K562 (cell line): ENCODE data around the gene SH3BP5. TPM values are rescaled to one million over a fixed set of nuclear protein-coding genes. Genes with fewer than 3 reads are reported as not detected.

Experiments
- AFF4 ChIP-seq: sonication (generic); formaldehyde crosslinking; IDR thresholded peaks from 2 replicates; pipeline ENCODE4 v1.8.0; 2023; ENCODE audit warnings: mild to moderate bottlenecking, missing genetic modification reagents
- BCL6 ChIP-seq: fragments of 250-450 bp; sonication (Bioruptor Pico); IDR thresholded peaks from 2 replicates; pipeline ENCODE4 v1.4.0; 2020
- CHAMP1 ChIP-seq: fragments of 450-650 bp; IDR thresholded peaks from 2 replicates; pipeline ENCODE4 v1.6.1; 2016; ENCODE audit warnings: mild to moderate bottlenecking
- CHD1 ChIP-seq: fragments of 200-600 bp; sonication (generic); IDR thresholded peaks from one replicate; pipeline ENCODE4 v1.6.1; 2012; ENCODE audit warnings: mild to moderate bottlenecking, moderate library complexity, low read length, inconsistent platforms
- EHMT2 ChIP-seq: fragments of 450-650 bp; IDR thresholded peaks from 2 replicates; pipeline ENCODE4 v1.6.1; 2018; ENCODE audit warnings: antibody characterized with exemption
- GTF2B ChIP-seq: IDR thresholded peaks from 2 replicates; pipeline ENCODE4 v1.6.1; 2011; ENCODE audit not compliant: insufficient read length; ENCODE audit errors: extremely low read depth
- HNRNPLL ChIP-seq: fragments of 200-400 bp; formaldehyde crosslinking; IDR thresholded peaks from 2 replicates; pipeline ENCODE4 v1.6.1; 2017; ENCODE audit warnings: low read length, low read depth, mild to moderate bottlenecking; ENCODE audit not compliant: poor library complexity, severe bottlenecking
- MCM5 ChIP-seq: fragments of 450-650 bp; IDR thresholded peaks from 2 replicates; pipeline ENCODE4 v1.6.1; 2016; ENCODE audit warnings: low read depth
- SAFB2 ChIP-seq: fragments of 200-400 bp; formaldehyde crosslinking; IDR thresholded peaks from 2 replicates; pipeline ENCODE4 v1.6.1; 2018; ENCODE audit warnings: borderline replicate concordance, low read length, low read depth, moderate library complexity; ENCODE audit not compliant: severe bottlenecking
- TAF7 ChIP-seq: fragments of 450-650 bp; IDR thresholded peaks from 2 replicates; pipeline ENCODE4 v1.6.1; 2016; ENCODE audit warnings: missing genetic modification characterization, missing compliant biosample characterization
- ZBTB11 ChIP-seq, 3 experiments: fragments of 200-800 bp in 1 of 3; fragments of 250-450 bp in 1 of 3; fragments of 450-650 bp in 1 of 3; sonication (Bioruptor Pico) in 1 of 3; sonication (Bioruptor generic) in 1 of 3; formaldehyde crosslinking in 1 of 3; IDR thresholded peaks; 2 replicates each; pipeline versions ENCODE4 v1.6.1 to v1.8.0; 2016 to 2022; ENCODE audit warnings: mild to moderate bottlenecking in 2 of 3, missing genetic modification characterization in 2 of 3, missing compliant biosample characterization in 1 of 3, moderate library complexity in 1 of 3
- ZBTB34 ChIP-seq: fragments of 250-450 bp; sonication (Bioruptor Pico); IDR thresholded peaks from 2 replicates; pipeline ENCODE4 v1.8.0; 2021; ENCODE audit warnings: mild to moderate bottlenecking, moderate library complexity
- ZBTB8A ChIP-seq: fragments of 450-650 bp; IDR thresholded peaks from 2 replicates; pipeline ENCODE4 v1.6.1; 2018; ENCODE audit warnings: mild to moderate bottlenecking, moderate library complexity; ENCODE audit not compliant: partially characterized antibody
- ZNF347 ChIP-seq: fragments of 450-650 bp; formaldehyde crosslinking; IDR thresholded peaks from 2 replicates; pipeline ENCODE4 v1.4.0; 2020; ENCODE audit warnings: low read depth, mild to moderate bottlenecking, moderate library complexity
- ZNF444 ChIP-seq: fragments of 250-450 bp; sonication (Bioruptor Pico); IDR thresholded peaks from 2 replicates; pipeline ENCODE4 v1.4.0; 2020; ENCODE audit warnings: mild to moderate bottlenecking, moderate library complexity
- polyA plus RNA-seq, 8 experiments: library from polyadenylated mRNA; depleted of rRNA in 4 of 8; stranded (reverse) in 5 of 8; unstranded in 3 of 8; fragments of >200 nt; fragmentation: Nextera tagmentation in 2 of 8; fragmentation: Illumina TruSeq in 1 of 8; extraction: Ambion mirVana in 2 of 8; extraction: Trizol in 1 of 8; gene quantifications; 2 replicates each; pipeline versions ENCODE4 v1.2.1 to v1.2.3, GENCODE V29; 2011 to 2014; ENCODE audit warnings: inconsistent platforms in 1 of 8, missing spikeins in 1 of 8
- total RNA-seq, 7 experiments: library from RNA; depleted of rRNA in 6 of 7; stranded (reverse); fragments of >200 nt in 6 of 7; fragmentation: Illumina TruSeq in 2 of 7; extraction: Trizol in 2 of 7; gene quantifications; 2 replicates each; pipeline versions ENCODE4 v1.2.1 to v1.2.3, GENCODE V29; 2011 to 2021; ENCODE audit warnings: low replicate concordance in 1 of 7

Gene SH3BP5
- total and polyA plus RNA-seq, 9 of the 15 experiments (the other 6 are each of a cell fraction or from before 2014, with no cell fraction given) = 2.9 to 29.0 (median 14.9) TPM

GRCh38 chr3:15305359-15305844 lies 27.0 kb downstream of the SH3BP5 start (continued):
- TF ChIP-seq ZBTB34 (CRISPR knock-in tag) = no peak
- 0 out of 2 replicates have a peak, but pooled peaks have one; percentile 25 for TF ChIP-seq CHAMP1
- TF ChIP-seq HNRNPLL = no peak
- TF ChIP-seq CHD1 = no peak
- TF ChIP-seq TAF7 (tag) = no peak
- TF ChIP-seq BCL6 (CRISPR knock-in tag) = peak; percentile 57; the same call in 1 of the 2 replicates
- no peak for TF ChIP-seq MCM5
- no peak for TF ChIP-seq ZBTB8A
- peak; percentile 70 for TF ChIP-seq ZNF444 (CRISPR knock-in tag)
- TF ChIP-seq SAFB2 = no peak
- TF ChIP-seq AFF4 (CRISPR knock-in tag) = no peak
- TF ChIP-seq ZNF347 = no peak
- peak in 1 of 3 experiments; percentile 38; a peak in 1 of 6 replicates for TF ChIP-seq ZBTB11 (CRISPR knock-in tag; IDR thresholded peaks at IDR 0.05)
- no peak for TF ChIP-seq GTF2B
- peak; percentile 88 for TF ChIP-seq EHMT2
